ENCODE results near the gene FGF10.

DNA sequence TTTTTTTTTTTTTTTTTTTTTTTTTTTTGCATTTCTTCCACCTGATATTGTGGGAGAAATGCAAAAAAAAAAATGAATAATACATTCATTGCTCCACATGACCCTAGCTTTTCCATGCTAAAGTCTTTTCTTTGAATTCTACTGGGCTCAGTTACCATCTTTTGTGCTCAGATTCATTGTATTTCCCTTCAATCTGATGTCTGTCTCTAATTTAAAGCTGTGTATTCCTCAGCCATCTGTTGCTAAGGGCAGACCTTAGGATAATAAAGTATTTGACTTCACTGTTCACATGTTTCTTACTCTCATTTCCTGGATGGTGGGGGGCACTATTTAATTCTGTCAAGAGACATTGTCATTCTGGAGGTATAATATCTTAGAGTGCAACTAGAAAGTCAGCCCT is 123.5 kb downstream of the FGF10 start:
- TF ChIP-seq CTCF (IDR thresholded peaks at IDR 0.05) (no peak), POLR2A (IDR thresholded peaks at IDR 0.05) (no peak)
